Activated naive CD4-positive, alpha-beta T cell (primary cell): ENCODE measurements around the gene NELFE.
"Not testable (repeated sequence)": the region's sequence is repeated elsewhere in the genome, so short reads cannot be mapped to it uniquely, and the experiment has no call there.

Experiments
- DNase-seq, 4 experiments: peaks; one replicate each; lab custom pipeline; 2025; lab: John Stamatoyannopoulos, UW

The NELFE gene

DNA sequence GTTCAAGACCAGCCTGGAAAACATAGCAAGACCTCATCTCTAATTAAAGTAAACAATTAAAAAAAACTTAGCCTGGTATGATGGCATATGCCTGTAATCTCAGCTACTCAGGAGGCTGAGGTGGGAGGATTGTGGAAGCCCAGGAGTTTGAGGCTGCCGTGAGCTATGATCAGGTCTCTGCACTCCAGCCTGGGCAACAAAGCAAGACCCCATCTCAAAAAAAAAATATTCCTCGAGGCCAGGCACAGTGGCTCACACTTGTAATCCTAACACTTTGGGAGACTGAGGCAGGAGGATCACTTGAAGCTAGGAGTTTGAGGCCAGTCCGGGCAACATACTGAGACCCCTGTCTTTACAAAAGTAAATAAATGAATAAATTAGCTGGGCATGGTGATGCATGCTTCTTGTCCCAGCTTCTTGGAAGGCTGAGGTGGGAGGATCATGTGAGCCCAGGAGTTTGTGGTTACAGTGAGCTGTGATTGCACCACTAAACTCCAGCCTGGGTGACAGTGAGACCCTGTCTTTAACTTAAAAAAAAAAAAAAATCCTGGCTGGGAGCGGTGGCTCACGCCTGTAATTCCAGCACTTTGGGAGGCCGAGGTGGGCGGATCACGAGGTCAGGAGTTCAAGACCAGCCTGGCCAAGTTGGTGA is 40.6 kb downstream of the NELFE start:
- no peak for DNase-seq

- no peak for DNase-seq
Observed at GRCh38 chr6:31915756-31916155, 43.0 kb downstream of the NELFE start.

- no peak for DNase-seq
Observed at GRCh38 chr6:31915351-31915750, 43.4 kb downstream of the NELFE start.

GRCh38 chr6:31911826-31912585 is 46.8 kb downstream of the NELFE start:
- no peak for DNase-seq

- not testable (repeated sequence) for DNase-seq
Observed at GRCh38 chr6:31909298-31909697, 49.5 kb downstream of the NELFE start.

GRCh38 chr6:31908791-31909190 is 50.0 kb downstream of the NELFE start:
- DNase-seq = no peak

DNA sequence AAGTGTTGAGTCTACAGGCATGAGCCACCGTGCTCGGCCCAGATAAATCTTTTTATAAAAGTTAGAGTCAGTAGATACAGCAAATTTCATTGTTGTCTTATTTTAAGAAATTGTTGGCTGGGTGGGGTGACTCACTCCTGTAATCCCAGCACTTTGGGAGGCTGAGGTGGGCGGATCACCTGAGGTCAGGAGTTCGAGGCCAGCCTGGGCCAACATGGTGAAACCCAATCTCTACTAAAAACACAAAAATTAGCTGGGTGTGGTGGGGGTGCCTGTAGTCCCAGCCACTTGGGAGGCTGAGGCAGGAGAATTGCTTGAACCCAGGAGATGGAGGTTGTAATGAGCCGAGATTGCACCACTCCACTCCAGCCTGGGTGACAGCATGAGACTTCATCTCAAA is 50.5 kb downstream of the NELFE start:
- DNase-seq = not testable (repeated sequence)

GRCh38 chr6:31907158-31907813 is 51.5 kb downstream of the NELFE start:
- no peak for DNase-seq

DNA sequence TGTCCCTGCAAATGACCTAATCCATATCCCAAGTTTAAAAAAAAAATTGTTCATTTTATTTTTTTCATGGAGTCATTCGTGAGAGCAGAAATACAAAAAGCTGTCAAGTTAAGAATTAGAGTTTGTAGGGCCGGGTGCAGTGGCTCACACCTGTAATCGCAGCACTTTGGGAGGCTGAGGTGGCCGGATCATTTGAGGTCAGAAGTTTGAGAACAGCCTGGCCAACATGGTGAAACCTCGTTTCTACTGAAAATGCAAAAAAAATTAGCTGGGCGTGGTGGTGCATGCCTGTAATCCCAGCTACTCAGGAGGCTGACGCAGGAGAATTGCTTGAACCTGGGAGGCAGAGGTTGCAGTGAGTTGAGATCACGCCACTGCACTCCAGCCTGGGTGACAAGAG is 52.0 kb downstream of the NELFE start:
- DNase-seq = not testable (repeated sequence)

- DNase-seq = no peak
Observed at GRCh38 chr6:31906122-31906521, 52.6 kb downstream of the NELFE start.

- no peak for DNase-seq
Observed at GRCh38 chr6:31905041-31905440, 53.7 kb downstream of the NELFE start.

GRCh38 chr6:31903957-31904356 is 54.8 kb downstream of the NELFE start:
- DNase-seq = no peak
